Esophagus squamous epithelium (tissue), 4 donors: ENCODE results near the gene CAMK1D.

ENCODE experiments used
- CTCF ChIP-seq, 6 experiments: fragments of 450-650 bp in 4 of 6; fragments of 200-600 bp in 2 of 6; sonication (generic) in 2 of 6; IDR thresholded peaks; one replicate each; pipeline ENCODE4 v1.5.1; 2016 to 2019; ENCODE audit warnings: antibody characterized with exemption in 6 of 6, mild to moderate bottlenecking in 4 of 6, moderate library complexity in 4 of 6
- POLR2A ChIP-seq, 4 donors: fragments of 450-650 bp; IDR thresholded peaks; one replicate each; pipeline ENCODE4 v1.6.1; 2017; ENCODE audit warnings: antibody characterized with exemption in 4 of 4, mild to moderate bottlenecking in 4 of 4, moderate library complexity in 3 of 4

GRCh38 chr10:12659706-12660105 lies 310.4 kb downstream of the CAMK1D start:
- no peak for TF ChIP-seq CTCF (IDR thresholded peaks at IDR 0.05)
- no peak for TF ChIP-seq POLR2A (IDR thresholded peaks at IDR 0.05)
